ENCODE data around the gene ROS1.

DNA sequence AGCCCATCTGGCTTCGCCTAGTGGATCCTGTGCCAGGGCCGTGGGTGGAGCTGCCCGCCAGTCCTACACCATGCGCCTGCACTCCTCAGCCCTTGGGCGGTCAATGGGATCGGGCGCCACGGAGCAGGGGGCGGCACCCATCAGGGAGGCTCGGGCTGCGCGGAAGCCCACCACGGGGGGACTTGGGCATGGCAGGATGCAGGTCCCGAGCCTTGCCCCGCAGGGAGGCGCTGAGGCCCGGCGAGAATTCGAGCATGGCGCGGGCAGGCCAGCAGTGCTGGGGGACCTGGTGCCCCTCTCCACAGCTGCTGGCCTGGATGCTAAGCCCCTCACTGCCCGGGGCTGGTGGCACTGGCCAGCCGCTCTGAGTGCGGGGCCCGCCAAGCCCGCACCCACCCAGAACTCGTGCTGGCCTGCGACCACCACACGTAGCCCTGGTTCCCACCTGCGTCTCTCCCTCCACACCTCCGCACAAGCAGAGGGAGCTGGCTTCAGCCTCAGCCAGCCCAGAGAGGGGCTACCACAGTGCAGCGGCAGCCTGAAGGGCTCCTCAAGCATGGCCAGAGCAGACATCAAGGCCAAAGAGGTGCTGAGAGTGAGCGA, 52.4 kb downstream of the ROS1 start:
- TF ChIP-seq, protein P1, sequence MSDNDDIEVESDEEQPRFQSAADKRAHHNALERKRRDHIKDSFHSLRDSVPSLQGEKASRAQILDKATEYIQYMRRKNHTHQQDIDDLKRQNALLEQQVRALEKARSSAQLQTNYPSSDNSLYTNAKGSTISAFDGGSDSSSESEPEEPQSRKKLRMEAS (IDR thresholded peaks at IDR 0.05): no peak
- TF ChIP-seq, protein P2, sequence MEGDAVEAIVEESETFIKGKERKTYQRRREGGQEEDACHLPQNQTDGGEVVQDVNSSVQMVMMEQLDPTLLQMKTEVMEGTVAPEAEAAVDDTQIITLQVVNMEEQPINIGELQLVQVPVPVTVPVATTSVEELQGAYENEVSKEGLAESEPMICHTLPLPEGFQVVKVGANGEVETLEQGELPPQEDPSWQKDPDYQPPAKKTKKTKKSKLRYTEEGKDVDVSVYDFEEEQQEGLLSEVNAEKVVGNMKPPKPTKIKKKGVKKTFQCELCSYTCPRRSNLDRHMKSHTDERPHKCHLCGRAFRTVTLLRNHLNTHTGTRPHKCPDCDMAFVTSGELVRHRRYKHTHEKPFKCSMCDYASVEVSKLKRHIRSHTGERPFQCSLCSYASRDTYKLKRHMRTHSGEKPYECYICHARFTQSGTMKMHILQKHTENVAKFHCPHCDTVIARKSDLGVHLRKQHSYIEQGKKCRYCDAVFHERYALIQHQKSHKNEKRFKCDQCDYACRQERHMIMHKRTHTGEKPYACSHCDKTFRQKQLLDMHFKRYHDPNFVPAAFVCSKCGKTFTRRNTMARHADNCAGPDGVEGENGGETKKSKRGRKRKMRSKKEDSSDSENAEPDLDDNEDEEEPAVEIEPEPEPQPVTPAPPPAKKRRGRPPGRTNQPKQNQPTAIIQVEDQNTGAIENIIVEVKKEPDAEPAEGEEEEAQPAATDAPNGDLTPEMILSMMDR (IDR thresholded peaks at IDR 0.05; ENCODE audit: low read depth, low read length, missing input control): no peak
- TF ChIP-seq SP1 (IDR thresholded peaks at IDR 0.05) (no peak), TAF1 (conservative IDR thresholded peaks at IDR 0.05) (no peak), EGR1 (IDR thresholded peaks at IDR 0.05; ENCODE audit: low read depth in 2 of 2) (no peak), RAD21 (IDR thresholded peaks at IDR 0.05) (no peak), HNF4A (conservative IDR thresholded peaks at IDR 0.05) (no peak), YY1 (IDR thresholded peaks at IDR 0.05) (no peak)
